IMR-90 (cell line): ENCODE measurements around the gene NACC2. TPM values are rescaled to one million over a fixed set of nuclear protein-coding genes. Genes with fewer than 3 reads are reported as not detected.

ENCODE experiments used
- ATAC-seq: fragments of 200-7000 bp; cut with Tn5 transposase; 2 replicates; pipeline ENCODE4 v1.9.1; 2020; ENCODE audit warnings: low read depth, mild to moderate bottlenecking, moderate library complexity
- BruUV-seq: library from RNA; stranded (reverse); fragments of 400-500 nt; replicated peaks from 2 replicates; lab custom pipeline; 2021; lab: Mats Ljungman, UMichigan
- CTCF ChIA-PET: fragments of 300-600 bp; formaldehyde crosslinking; extraction: SDS; loops from one replicate; lab custom pipeline; 2021; ENCODE audit warnings: antibody characterized with exemption; lab: Yijun Ruan, JAX
- POLR2A ChIA-PET: fragments of 300-600 bp; sonication (Branson Sonifier 250); formaldehyde crosslinking; loops from one replicate; lab custom pipeline; 2022; ENCODE audit warnings: antibody characterized with exemption; ENCODE audit not compliant: unreplicated experiment; lab: Charles Lee
- DNase-seq: peaks from one replicate; pipeline ENCODE4 v3.0.0; 2013
- H2AFZ ChIP-seq: replicated peaks from 2 replicates; pipeline ENCODE3; 2013; ENCODE audit warnings: low read length, mild to moderate bottlenecking; ENCODE audit not compliant: poor library complexity
- H2AK5ac ChIP-seq: 2 replicates; pipeline ENCODE4 v1.6.1; 2013; ENCODE audit warnings: low read depth, low read length, inconsistent platforms
- H2AK9ac ChIP-seq: replicated peaks from 2 replicates; pipeline ENCODE3; 2013; ENCODE audit warnings: mild to moderate bottlenecking, low read depth, low read length, moderate library complexity; ENCODE audit not compliant: poor library complexity
- H2BK120ac ChIP-seq: 2 replicates; pipeline ENCODE4 v1.6.1; 2013; ENCODE audit warnings: low read depth, low read length, inconsistent platforms
- H2BK15ac ChIP-seq: 3 replicates; pipeline ENCODE4 v1.6.1; 2013; ENCODE audit warnings: low read depth, low read length, inconsistent platforms
- H2BK20ac ChIP-seq: 2 replicates; pipeline ENCODE4 v1.6.1; 2013; ENCODE audit warnings: low read depth, mild to moderate bottlenecking, inconsistent platforms, low read length, moderate library complexity
- H2BK5ac ChIP-seq: 2 replicates; pipeline ENCODE4 v1.6.1; 2013; ENCODE audit warnings: mild to moderate bottlenecking, low read depth, low read length, inconsistent platforms; ENCODE audit not compliant: poor library complexity, severe bottlenecking
- H3K14ac ChIP-seq: replicated peaks from 2 replicates; pipeline ENCODE4 v1.6.1; 2013; ENCODE audit warnings: low read depth, low read length, inconsistent platforms
- H3K18ac ChIP-seq: 2 replicates; pipeline ENCODE4 v1.6.1; 2013; ENCODE audit warnings: low read depth, low read length, control low read depth
- H3K23ac ChIP-seq: 2 replicates; pipeline ENCODE4 v1.6.1; 2013; ENCODE audit warnings: low read depth, low read length, inconsistent platforms
- H3K27ac ChIP-seq: 2 replicates; pipeline ENCODE4 v1.5.1; 2013; ENCODE audit warnings: mild to moderate bottlenecking, control low read depth, low read length; ENCODE audit not compliant: insufficient read depth
- H3K27me3 ChIP-seq: 2 replicates; pipeline ENCODE4 v1.6.1; 2013; ENCODE audit warnings: low read length; ENCODE audit not compliant: control insufficient read depth, insufficient read depth
- H3K36me3 ChIP-seq: 2 replicates; pipeline ENCODE4 v1.6.1; 2013; ENCODE audit warnings: low read length, mixed read lengths; ENCODE audit not compliant: control insufficient read depth, insufficient read depth
- H3K4ac ChIP-seq: 2 replicates; pipeline ENCODE4 v1.6.1; 2013; ENCODE audit warnings: low read depth, low read length, inconsistent platforms
- H3K4me1 ChIP-seq: 2 replicates; pipeline ENCODE4 v1.6.1; 2013; ENCODE audit warnings: low read length, mixed read lengths; ENCODE audit not compliant: control insufficient read depth, insufficient read depth
- H3K4me2 ChIP-seq: 2 replicates; pipeline ENCODE4 v1.6.1; 2013; ENCODE audit warnings: low read depth, mild to moderate bottlenecking, control low read depth, low read length, moderate library complexity
- H3K4me3 ChIP-seq: 2 replicates; pipeline ENCODE4 v1.5.1; 2013; ENCODE audit warnings: low read depth, mild to moderate bottlenecking, control low read depth, low read length, moderate library complexity; ENCODE audit not compliant: insufficient read depth
- H3K56ac ChIP-seq: 2 replicates; pipeline ENCODE4 v1.6.1; 2013; ENCODE audit warnings: low read length, inconsistent platforms; ENCODE audit not compliant: insufficient read depth; ENCODE audit errors: extremely low read depth
- H3K79me1 ChIP-seq, 2 experiments: 2 replicates each; pipeline ENCODE4 v1.6.1; 2013; ENCODE audit warnings: low read length in 2 of 2, inconsistent platforms in 1 of 2, low read depth in 1 of 2
- H3K9ac ChIP-seq: 2 replicates; pipeline ENCODE4 v1.6.1; 2013; ENCODE audit warnings: low read depth, low read length, control low read depth
- H3K9me1 ChIP-seq: 2 replicates; pipeline ENCODE4 v1.6.1; 2013; ENCODE audit warnings: low read length, inconsistent platforms; ENCODE audit not compliant: insufficient read depth
- H3K9me3 ChIP-seq: 2 replicates; pipeline ENCODE4 v1.6.1; 2013; ENCODE audit warnings: low read length; ENCODE audit not compliant: control insufficient read depth, insufficient read depth
- H4K20me1 ChIP-seq: 2 replicates; pipeline ENCODE4 v1.6.1; 2013; ENCODE audit warnings: low read length, inconsistent platforms; ENCODE audit not compliant: insufficient read depth
- H4K5ac ChIP-seq: 2 replicates; pipeline ENCODE4 v1.6.1; 2013; ENCODE audit warnings: mild to moderate bottlenecking, low read depth, low read length, control low read depth
- H4K8ac ChIP-seq, 2 experiments: 2 replicates each; pipeline ENCODE4 v1.6.1; 2013; ENCODE audit warnings: low read depth in 2 of 2, low read length in 2 of 2, control low read depth in 1 of 2, inconsistent platforms in 1 of 2
- H4K91ac ChIP-seq: 2 replicates; pipeline ENCODE4 v1.6.1; 2013; ENCODE audit warnings: low read depth, low read length, inconsistent platforms; ENCODE audit not compliant: insufficient read depth
- BHLHE40 ChIP-seq: fragments of 150-350 bp; IDR thresholded peaks from 2 replicates; pipeline ENCODE4 v1.6.1; 2016; ENCODE audit warnings: mild to moderate bottlenecking, low read depth, low read length
- CEBPB ChIP-seq: IDR thresholded peaks from 2 replicates; pipeline ENCODE4 v1.6.1; 2012; ENCODE audit warnings: low read depth, low read length, improper control_type of control experiment
- CHD1 ChIP-seq: IDR thresholded peaks from 2 replicates; pipeline ENCODE4 v1.6.1; 2012; ENCODE audit warnings: low read depth, low read length, improper control_type of control experiment
- FOS ChIP-seq: fragments of 150-350 bp; IDR thresholded peaks from 2 replicates; pipeline ENCODE4 v1.6.1; 2016; ENCODE audit warnings: low read depth, low read length
- MAFK ChIP-seq: IDR thresholded peaks from 2 replicates; pipeline ENCODE4 v1.6.1; 2012; ENCODE audit warnings: low read depth, low read length, improper control_type of control experiment
- MAZ ChIP-seq: IDR thresholded peaks from 2 replicates; pipeline ENCODE4 v1.6.1; 2012; ENCODE audit warnings: low read depth, mild to moderate bottlenecking, low read length, improper control_type of control experiment, moderate library complexity, borderline replicate concordance
- MXI1 ChIP-seq: IDR thresholded peaks from 2 replicates; pipeline ENCODE4 v1.6.1; 2012; ENCODE audit warnings: low read depth, mild to moderate bottlenecking, low read length, moderate library complexity, borderline replicate concordance
- NFE2L2 ChIP-seq: fragments of 150-350 bp; IDR thresholded peaks from 2 replicates; pipeline ENCODE4 v1.6.1; 2016; ENCODE audit warnings: low read depth, mild to moderate bottlenecking, low read length
- POLR2A ChIP-seq: IDR thresholded peaks from 2 replicates; pipeline ENCODE4 v1.6.1; 2012; ENCODE audit warnings: mild to moderate bottlenecking, low read depth, low read length
- RAD21 ChIP-seq: IDR thresholded peaks from 2 replicates; pipeline ENCODE4 v1.6.1; 2012; ENCODE audit warnings: low read length, improper control_type of control experiment
- RCOR1 ChIP-seq: IDR thresholded peaks from 2 replicates; pipeline ENCODE4 v1.6.1; 2012; ENCODE audit warnings: mild to moderate bottlenecking, low read length, improper control_type of control experiment; ENCODE audit not compliant: insufficient replicate concordance
- RFX5 ChIP-seq: IDR thresholded peaks from 2 replicates; pipeline ENCODE4 v1.8.0; 2012; ENCODE audit warnings: low read depth, mild to moderate bottlenecking, low read length, moderate library complexity
- SMC3 ChIP-seq: fragments of 150-350 bp; IDR thresholded peaks from 2 replicates; pipeline ENCODE4 v1.6.1; 2016; ENCODE audit warnings: low read depth, mild to moderate bottlenecking, antibody characterized with exemption, low read length, moderate library complexity
- WGBS, 2 experiments: methylation state at CpG; one replicate each; pipeline versions ENCODE4 v1.1.5 to v1.1.7; 2013; ENCODE audit warnings: missing lambda C conversion rate in 2 of 2; ENCODE audit not compliant: insufficient read length in 1 of 2; ENCODE audit errors: extremely low coverage in 2 of 2; 5-methylcytosine and 5-hydroxymethylcytosine counted together
- dilution Hi-C: fragments of 300-500 bp; cut with HindIII; formaldehyde crosslinking; loops from one replicate; pipeline ENCODE4 v1.14.3; 2018; ENCODE audit warnings: low sequenced_read_pairs; ENCODE audit not compliant: unreplicated experiment
- in situ Hi-C: fragments of 300-500 bp; cut with MboI; formaldehyde crosslinking; loops from 3 replicates; pipeline ENCODE4 v1.14.3; 2019; ENCODE audit warnings: low sequenced_read_pairs, inconsistent platforms, mixed read lengths
- intact Hi-C: fragments of 100-400 bp; cut with micrococcal nuclease; formaldehyde crosslinking; loops from 2 replicates; pipeline ENCODE4 v1.10.0; 2022
- polyA plus RNA-seq, 3 experiments: library from polyadenylated mRNA; depleted of rRNA; stranded (reverse); fragments of >200 nt; gene quantifications; 2 replicates each; pipeline ENCODE4 v1.2.3, GENCODE V29; 2012; ENCODE audit warnings: low replicate concordance in 1 of 3
- total RNA-seq: library from RNA; depleted of rRNA; stranded (reverse); fragments of >200 nt; gene quantifications from 2 replicates; pipeline ENCODE4 v1.2.3, GENCODE V29; 2012
- TF ChIP-seq, protein P1 (sequence below): conservative IDR thresholded peaks from 2 replicates; pipeline ENCODE4 v1.5.1; 2012; ENCODE audit warnings: mild to moderate bottlenecking, low read depth, low read length, improper control_type of control experiment
- TF ChIP-seq, protein P2 (sequence below): fragments of 150-350 bp; IDR thresholded peaks from 2 replicates; pipeline ENCODE4 v1.6.1; 2017; ENCODE audit warnings: mild to moderate bottlenecking, antibody characterized with exemption, low read length, low read depth
- TF ChIP-seq, protein P3 (sequence below): fragments of 150-350 bp; IDR thresholded peaks from 2 replicates; pipeline ENCODE4 v1.6.1; 2016; ENCODE audit warnings: low read depth, mild to moderate bottlenecking, low read length, moderate library complexity, borderline replicate concordance

NACC2 gene
- total and polyA plus RNA-seq, 2 of the 4 experiments (the other 2 are of a cell fraction): 7.9 to 19.0 TPM

DNA sequence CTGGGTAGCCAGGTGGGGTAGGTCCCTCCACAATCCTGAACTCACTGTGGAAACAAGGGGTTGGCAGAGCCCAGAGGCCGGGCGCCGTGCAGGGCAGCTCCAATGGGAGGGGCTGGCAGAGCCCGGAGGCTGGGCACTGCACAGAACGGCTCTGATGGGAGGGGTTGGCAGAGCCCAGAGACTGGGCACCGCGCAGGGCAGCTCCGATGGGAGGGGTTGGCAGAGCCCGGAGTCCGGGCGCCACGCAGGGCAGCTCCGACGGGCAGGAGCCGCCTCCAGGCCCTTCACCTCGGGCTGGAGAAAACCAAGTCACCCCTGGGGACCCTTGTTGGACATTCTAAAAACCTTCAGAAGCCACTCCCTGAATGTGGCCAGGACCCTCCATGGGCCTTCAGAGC is 9.3 kb downstream of the NACC2 start:
- CTCF ChIA-PET: no interaction called here
- intact Hi-C loops: no loop called here
- peaks cover 91% of the 10 kb centered on the region for H4K20me1 ChIP-seq

More for the DNA sequence above, 9.3 kb downstream of the NACC2 start:
- TF ChIP-seq, protein P1, sequence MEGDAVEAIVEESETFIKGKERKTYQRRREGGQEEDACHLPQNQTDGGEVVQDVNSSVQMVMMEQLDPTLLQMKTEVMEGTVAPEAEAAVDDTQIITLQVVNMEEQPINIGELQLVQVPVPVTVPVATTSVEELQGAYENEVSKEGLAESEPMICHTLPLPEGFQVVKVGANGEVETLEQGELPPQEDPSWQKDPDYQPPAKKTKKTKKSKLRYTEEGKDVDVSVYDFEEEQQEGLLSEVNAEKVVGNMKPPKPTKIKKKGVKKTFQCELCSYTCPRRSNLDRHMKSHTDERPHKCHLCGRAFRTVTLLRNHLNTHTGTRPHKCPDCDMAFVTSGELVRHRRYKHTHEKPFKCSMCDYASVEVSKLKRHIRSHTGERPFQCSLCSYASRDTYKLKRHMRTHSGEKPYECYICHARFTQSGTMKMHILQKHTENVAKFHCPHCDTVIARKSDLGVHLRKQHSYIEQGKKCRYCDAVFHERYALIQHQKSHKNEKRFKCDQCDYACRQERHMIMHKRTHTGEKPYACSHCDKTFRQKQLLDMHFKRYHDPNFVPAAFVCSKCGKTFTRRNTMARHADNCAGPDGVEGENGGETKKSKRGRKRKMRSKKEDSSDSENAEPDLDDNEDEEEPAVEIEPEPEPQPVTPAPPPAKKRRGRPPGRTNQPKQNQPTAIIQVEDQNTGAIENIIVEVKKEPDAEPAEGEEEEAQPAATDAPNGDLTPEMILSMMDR: no peak
- TF ChIP-seq RCOR1 (no peak), BHLHE40 (no peak), POLR2A (no peak), RFX5 (no peak), MAZ (no peak), CEBPB (no peak), RAD21 (no peak), MAFK (no peak), CHD1 (no peak), SMC3 (no peak), MXI1 (no peak), NFE2L2 (no peak), FOS (no peak)
- TF ChIP-seq, protein P2, sequence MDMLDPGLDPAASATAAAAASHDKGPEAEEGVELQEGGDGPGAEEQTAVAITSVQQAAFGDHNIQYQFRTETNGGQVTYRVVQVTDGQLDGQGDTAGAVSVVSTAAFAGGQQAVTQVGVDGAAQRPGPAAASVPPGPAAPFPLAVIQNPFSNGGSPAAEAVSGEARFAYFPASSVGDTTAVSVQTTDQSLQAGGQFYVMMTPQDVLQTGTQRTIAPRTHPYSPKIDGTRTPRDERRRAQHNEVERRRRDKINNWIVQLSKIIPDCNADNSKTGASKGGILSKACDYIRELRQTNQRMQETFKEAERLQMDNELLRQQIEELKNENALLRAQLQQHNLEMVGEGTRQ: no peak
- TF ChIP-seq, protein P3, sequence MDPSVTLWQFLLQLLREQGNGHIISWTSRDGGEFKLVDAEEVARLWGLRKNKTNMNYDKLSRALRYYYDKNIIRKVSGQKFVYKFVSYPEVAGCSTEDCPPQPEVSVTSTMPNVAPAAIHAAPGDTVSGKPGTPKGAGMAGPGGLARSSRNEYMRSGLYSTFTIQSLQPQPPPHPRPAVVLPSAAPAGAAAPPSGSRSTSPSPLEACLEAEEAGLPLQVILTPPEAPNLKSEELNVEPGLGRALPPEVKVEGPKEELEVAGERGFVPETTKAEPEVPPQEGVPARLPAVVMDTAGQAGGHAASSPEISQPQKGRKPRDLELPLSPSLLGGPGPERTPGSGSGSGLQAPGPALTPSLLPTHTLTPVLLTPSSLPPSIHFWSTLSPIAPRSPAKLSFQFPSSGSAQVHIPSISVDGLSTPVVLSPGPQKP: no peak
- Histone ChIP-seq H3K9me1 (no peaks in the 10 kb centered on the region), H3K9ac (no peak overlapping the region), H2BK20ac (no peak overlapping the region), H3K79me1 (peaks cover 3 to 73% of the 10 kb centered on the region in 2 experiments; a peak in 3 of 4 replicates), H2BK120ac (no peak overlapping the region), H2AK9ac (no peak overlapping the region), H3K18ac (no peak overlapping the region), H3K56ac (no peak overlapping the region), H3K9me3 (no peaks in the 10 kb centered on the region), H2BK15ac (no peak overlapping the region), H4K5ac (no peak overlapping the region), H3K23ac (no peak overlapping the region), H3K27me3 (no peaks in the 10 kb centered on the region), H3K4me2 (no peak overlapping the region), H3K4me1 (peaks cover 9% of the 10 kb centered on the region; the same call in 1 of the 2 replicates), H3K4ac (no peak overlapping the region), H3K4me3 (no peak overlapping the region), H2AFZ (no peak overlapping the region), H4K91ac (no peak overlapping the region), H2AK5ac (no peak overlapping the region), H3K27ac (no peak overlapping the region), H3K36me3 (peaks cover 2% of the 10 kb centered on the region; the same call in 1 of the 2 replicates), H3K14ac (no peak overlapping the region), H4K8ac (no peak overlapping the region), H2BK5ac (no peak overlapping the region)
- DNase-seq: no peak
- in situ Hi-C loops: no loop called here
- BruUV-seq: no TSS peak
- dilution Hi-C loops: no loop called here
- WGBS, 2 experiments: no CpG with 5 or more reads among the region's 16 CpGs
- ATAC-seq: no peak
- POLR2A ChIA-PET: no interaction called here
